ENCODE results near the gene RHOT2.
"Not testable (repeated sequence)": the region's sequence is repeated elsewhere in the genome, so short reads cannot be mapped to it uniquely, and the experiment has no call there.

The RHOT2 gene

DNA sequence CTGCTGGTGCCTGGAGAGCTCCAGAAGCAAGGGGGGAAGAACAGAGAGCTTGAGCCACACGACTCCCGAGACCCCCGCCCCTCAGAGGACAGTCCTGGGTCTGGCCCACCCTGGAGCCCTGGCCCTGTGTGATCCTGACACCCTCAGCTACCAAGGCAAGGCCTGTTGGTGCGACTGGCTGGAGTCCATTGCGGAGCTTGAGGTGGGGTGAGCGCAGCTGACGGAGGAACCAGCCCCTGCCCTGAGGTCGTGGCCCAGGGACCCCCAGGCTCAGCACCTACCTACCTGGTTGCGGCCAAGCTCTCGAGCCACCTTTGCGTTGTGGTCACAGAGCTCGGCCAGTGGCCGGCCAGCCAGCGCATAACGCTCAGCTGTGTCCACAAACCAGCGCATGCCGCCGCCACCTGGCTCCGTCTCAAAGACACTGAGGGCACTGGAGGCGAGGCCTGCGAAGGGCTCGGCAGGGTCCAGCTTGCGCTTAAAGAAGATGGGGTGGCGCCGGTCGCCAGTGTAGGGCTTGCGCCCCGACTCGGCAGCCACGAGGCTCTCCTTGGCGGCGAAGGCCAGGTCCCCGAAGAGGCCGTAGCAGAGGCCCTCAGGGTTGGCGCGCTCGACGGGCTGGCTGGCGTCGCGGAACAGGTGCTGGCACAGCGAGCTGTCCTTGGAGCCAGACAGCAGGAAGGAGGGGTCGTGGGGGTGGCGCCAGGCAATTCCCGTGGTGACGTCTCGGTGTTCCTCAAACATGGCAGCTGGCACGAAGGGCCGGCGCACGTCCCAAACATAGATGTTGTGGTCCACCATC lies 18.7 kb downstream of the RHOT2 start:
- no peak overlapping the region for H3K4me3 ChIP-seq (ENCODE audit: low read length)
- TF ChIP-seq CTCF (IDR thresholded peaks at IDR 0.05; ENCODE audit: insufficient read depth, low read depth, low read length, missing control alignments): no peak
- no peak for DNase-seq (ENCODE audit: low read depth)

DNA sequence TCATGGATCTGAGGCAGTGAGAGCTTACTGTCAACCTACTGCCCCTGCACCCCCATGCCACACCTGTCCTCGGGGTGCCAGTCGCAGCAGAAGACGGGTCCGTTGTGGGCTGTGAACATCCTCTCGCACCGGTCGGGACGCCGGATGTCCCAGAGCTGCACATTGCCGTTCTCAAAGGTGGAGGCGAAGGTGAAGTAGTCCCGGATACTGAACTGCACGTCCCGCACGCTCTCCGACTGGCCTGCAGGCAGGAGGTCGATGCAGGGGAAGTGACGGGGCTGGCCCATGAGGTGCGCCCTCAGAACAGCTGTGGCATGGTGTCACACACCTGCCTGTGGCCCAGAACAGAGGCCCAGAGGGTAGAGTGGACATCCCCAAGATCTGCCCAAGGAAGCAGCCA lies 19.6 kb downstream of the RHOT2 start:
- no peak for DNase-seq (ENCODE audit: low read depth)
- H3K4me3 ChIP-seq (ENCODE audit: low read length): no peak overlapping the region
- no peak for TF ChIP-seq CTCF (IDR thresholded peaks at IDR 0.05; ENCODE audit: insufficient read depth, low read depth, low read length, missing control alignments)

DNA sequence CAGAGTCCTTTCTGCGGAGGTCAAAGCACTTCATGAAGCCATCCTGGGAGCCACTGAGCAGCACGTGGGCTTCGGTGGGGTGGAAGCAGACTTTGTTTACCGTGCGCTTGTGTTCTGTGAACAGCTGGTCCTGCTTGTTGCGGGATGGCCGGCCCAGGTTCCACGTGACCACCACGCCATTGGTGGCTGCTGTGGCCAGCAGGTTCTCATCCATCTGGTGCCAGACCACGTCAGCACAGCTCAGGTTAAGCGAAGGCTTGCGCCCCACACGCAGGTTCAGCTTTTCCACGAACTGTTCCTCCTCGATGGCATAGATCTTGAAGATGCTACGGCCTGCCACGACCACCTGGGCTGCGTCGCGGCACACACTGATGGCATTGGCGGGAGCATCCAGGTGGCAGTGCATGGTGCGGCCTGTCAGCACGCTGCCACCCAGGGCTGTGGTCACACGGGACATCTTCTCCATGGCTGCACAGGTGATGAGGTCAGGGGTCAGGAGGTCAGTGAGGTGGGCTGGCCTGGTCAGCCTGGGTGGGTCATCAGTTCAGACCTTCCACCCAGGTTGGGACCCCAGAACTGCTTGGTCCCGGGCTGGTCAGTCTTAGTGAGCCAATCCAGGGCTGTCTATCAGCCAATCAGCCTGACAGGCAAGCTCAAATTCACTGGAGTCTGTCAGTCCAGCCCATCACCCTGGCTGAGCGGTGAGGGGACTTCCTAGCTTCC lies 21.4 kb downstream of the RHOT2 start:
- no peak for DNase-seq (ENCODE audit: low read depth)
- peak overlapping the region; percentile 83 for H3K4me3 ChIP-seq (ENCODE audit: low read length)
- no peak for TF ChIP-seq CTCF (IDR thresholded peaks at IDR 0.05; ENCODE audit: insufficient read depth, low read depth, low read length, missing control alignments)

DNA sequence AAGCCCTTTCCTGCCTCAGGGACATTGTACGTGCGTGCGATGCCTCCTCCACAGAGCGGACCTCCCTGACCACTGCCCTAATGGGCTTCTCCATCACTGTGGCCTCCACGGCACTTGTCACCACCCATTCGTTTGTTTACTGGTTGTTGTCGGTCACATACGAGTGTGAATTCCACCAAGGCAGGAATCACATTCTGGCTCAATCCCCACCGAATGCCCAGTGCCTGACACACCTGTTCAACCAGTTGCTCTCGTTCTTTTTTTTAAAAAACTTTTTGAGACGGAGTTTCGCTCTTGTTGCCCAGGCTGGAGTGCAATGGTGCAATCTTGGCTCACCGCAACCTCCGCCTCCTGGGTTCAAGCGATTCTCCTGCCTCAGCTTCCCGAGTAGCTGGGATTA lies 23.3 kb downstream of the RHOT2 start:
- H3K4me3 ChIP-seq (ENCODE audit: low read length): not testable (repeated sequence)

DNA sequence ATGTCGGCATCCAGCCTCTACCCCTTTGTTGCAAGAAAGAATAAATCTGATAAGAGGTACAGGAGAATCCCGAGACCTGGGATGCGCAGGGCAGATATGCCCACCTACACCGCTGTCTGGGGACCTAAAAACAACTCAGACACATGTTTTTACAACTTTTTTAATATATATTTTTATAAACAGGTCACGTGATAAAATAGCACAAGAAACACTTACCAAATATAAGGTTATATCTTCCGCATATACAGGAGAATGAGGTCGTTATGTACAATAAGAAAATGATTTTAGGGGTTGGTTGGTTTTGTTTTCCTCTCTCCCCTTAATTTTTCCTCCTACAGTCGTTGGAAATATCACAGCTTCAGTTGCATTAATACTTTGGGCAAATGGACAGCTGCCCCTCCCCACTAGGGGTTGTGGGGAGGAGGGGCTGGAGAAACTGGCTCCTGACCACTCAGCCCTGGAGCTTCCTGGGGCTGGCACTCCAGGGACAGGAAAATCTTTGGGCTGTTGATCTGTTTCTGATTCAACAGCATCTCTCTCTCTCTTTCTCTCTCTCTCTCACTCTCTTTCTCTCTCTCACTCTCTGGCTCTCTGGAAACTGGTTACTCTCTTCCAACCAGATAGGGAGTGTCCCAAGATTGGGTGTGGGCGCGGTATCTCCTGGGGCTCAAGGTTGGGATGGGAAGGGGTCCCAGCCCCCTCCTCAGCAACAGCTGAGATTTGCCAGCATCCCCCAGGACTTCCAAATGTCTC lies 24.6 kb downstream of the RHOT2 start:
- H3K4me3 ChIP-seq (ENCODE audit: low read length): no peak overlapping the region
- DNase-seq (ENCODE audit: low read depth): no peak
- TF ChIP-seq CTCF (IDR thresholded peaks at IDR 0.05; ENCODE audit: insufficient read depth, low read depth, low read length, missing control alignments): no peak

More for the DNA sequence above, 23.3 kb downstream of the RHOT2 start:
- not testable (repeated sequence) for DNase-seq (ENCODE audit: low read depth)

DNA sequence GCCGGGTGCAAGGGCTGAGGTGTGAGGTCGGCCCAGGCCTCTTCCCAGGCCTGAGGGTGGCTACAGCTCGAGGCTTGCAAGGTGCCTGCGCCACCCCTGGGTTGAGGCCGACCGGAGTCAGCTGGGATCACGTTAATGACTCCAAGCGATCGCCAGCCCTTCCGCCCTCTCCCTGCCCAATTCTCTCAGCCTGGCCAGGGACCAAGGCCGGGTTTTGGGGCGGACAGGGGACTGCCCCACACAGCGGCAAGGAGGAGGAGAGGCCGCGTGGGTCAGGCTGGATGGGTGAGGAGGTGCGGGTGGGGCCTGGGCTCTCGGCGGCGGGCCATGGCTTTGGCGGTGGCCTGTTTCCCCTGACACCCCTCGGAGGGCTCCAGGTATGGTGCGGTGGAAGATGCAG lies 25.4 kb downstream of the RHOT2 start:
- no peak for TF ChIP-seq CTCF (IDR thresholded peaks at IDR 0.05; ENCODE audit: insufficient read depth, low read depth, low read length, missing control alignments)
- DNase-seq (ENCODE audit: low read depth): no peak
- no peak overlapping the region for H3K4me3 ChIP-seq (ENCODE audit: low read length)

GRCh38 chr16:693766-694165 lies 25.8 kb downstream of the RHOT2 start:
- no peak overlapping the region for H3K4me3 ChIP-seq (ENCODE audit: low read length)
- no peak for TF ChIP-seq CTCF (IDR thresholded peaks at IDR 0.05; ENCODE audit: insufficient read depth, low read depth, low read length, missing control alignments)
- DNase-seq (ENCODE audit: low read depth): no peak
